ENCODE data around the gene CDON. TPM values are rescaled to one million over a fixed set of nuclear protein-coding genes. Genes with fewer than 3 reads are reported as not detected.

Gene CDON
- total RNA-seq, 1 experiment from 2014 or later: 0.91 TPM

GRCh38 chr11:125931668-125932067, 131.0 kb downstream of the CDON start:
- TF ChIP-seq CTCF (IDR thresholded peaks at IDR 0.05; ENCODE audit: unreplicated experiment): no peak
- intact Hi-C loops (cut with micrococcal nuclease): no loop called here
- H3K4me1 Mint-ChIP-seq (ENCODE audit: insufficient read depth, unreplicated experiment): no peaks in the 10 kb centered on the region
- no peak overlapping the region for H3K4me3 Mint-ChIP-seq (ENCODE audit: unreplicated experiment)
- H3K9me3 Mint-ChIP-seq (ENCODE audit: unreplicated experiment): no peaks in the 10 kb centered on the region
- H3K27ac Mint-ChIP-seq (ENCODE audit: low read depth, unreplicated experiment): no peak overlapping the region
- ChIA-PET CTCF (interaction anchor here (0.6 to 2.2 kb wide), 5 partner anchors 8 to 262 kb away, joined by 3 to 13 read pairs (median 9); no protein-coding TSS in a partner anchor), POLR2A (interaction anchor here (0.6 kb wide), 1 partner anchor 71 kb away, joined by 3 read pairs; no protein-coding TSS in a partner anchor)
- H3K27me3 Mint-ChIP-seq (ENCODE audit: insufficient read depth, unreplicated experiment): peaks cover 17% of the 10 kb centered on the region
- BruUV-seq (replicated peaks): no TSS peak
- H3K36me3 Mint-ChIP-seq (ENCODE audit: insufficient read depth, unreplicated experiment): no peaks in the 10 kb centered on the region
- DNase-seq (ENCODE audit: unreplicated experiment): no peak

- Mint-ChIP-seq H3K9me3 (ENCODE audit: unreplicated experiment) (no peaks in the 10 kb centered on the region), H3K27me3 (ENCODE audit: insufficient read depth, unreplicated experiment) (peaks cover 23% of the 10 kb centered on the region), H3K27ac (ENCODE audit: low read depth, unreplicated experiment) (no peak overlapping the region), H3K4me3 (ENCODE audit: unreplicated experiment) (no peak overlapping the region), H3K4me1 (ENCODE audit: insufficient read depth, unreplicated experiment) (no peaks in the 10 kb centered on the region), H3K36me3 (ENCODE audit: insufficient read depth, unreplicated experiment) (no peaks in the 10 kb centered on the region)
- ChIA-PET POLR2A (no interaction called here), CTCF (interaction anchor here (0.6 to 2.2 kb wide), 6 partner anchors 8 to 284 kb away, joined by 3 to 13 read pairs (median 8); no protein-coding TSS in a partner anchor)
- DNase-seq (ENCODE audit: unreplicated experiment): no peak
- no peak for TF ChIP-seq CTCF (IDR thresholded peaks at IDR 0.05; ENCODE audit: unreplicated experiment)
- intact Hi-C loops (cut with micrococcal nuclease): no loop called here
- no TSS peak for BruUV-seq (replicated peaks)
These were observed 131.6 kb downstream of the CDON start for GRCh38 chr11:125931116-125931515.

- intact Hi-C loops (cut with micrococcal nuclease): no loop called here
- CTCF ChIA-PET: interaction anchor here (0.8 to 4.0 kb wide), 4 partner anchors 11 to 264 kb away, joined by 3 to 30 read pairs (median 6); no protein-coding TSS in a partner anchor
- BruUV-seq (replicated peaks): no TSS peak
- no peak overlapping the region for H3K4me3 Mint-ChIP-seq (ENCODE audit: unreplicated experiment)
- H3K36me3 Mint-ChIP-seq (ENCODE audit: insufficient read depth, unreplicated experiment): no peaks in the 10 kb centered on the region
- POLR2A ChIA-PET: interaction anchor here (0.7 kb wide), 1 partner anchor 85 kb away, joined by 3 read pairs; no protein-coding TSS in a partner anchor
- H3K4me1 Mint-ChIP-seq (ENCODE audit: insufficient read depth, unreplicated experiment): peaks cover 5% of the 10 kb centered on the region
- H3K27me3 Mint-ChIP-seq (ENCODE audit: insufficient read depth, unreplicated experiment): peaks cover 34% of the 10 kb centered on the region
- no peak for TF ChIP-seq CTCF (IDR thresholded peaks at IDR 0.05; ENCODE audit: unreplicated experiment)
- no peaks in the 10 kb centered on the region for H3K9me3 Mint-ChIP-seq (ENCODE audit: unreplicated experiment)
- no peak for DNase-seq (ENCODE audit: unreplicated experiment)
- no peak overlapping the region for H3K27ac Mint-ChIP-seq (ENCODE audit: low read depth, unreplicated experiment)
These were observed 132.6 kb downstream of the CDON start for GRCh38 chr11:125930076-125930450.

- ChIA-PET POLR2A (no interaction called here), CTCF (interaction anchor here (0.8 to 4.0 kb wide), 4 partner anchors 12 to 264 kb away, joined by 3 to 30 read pairs (median 6); no protein-coding TSS in a partner anchor)
- H3K36me3 Mint-ChIP-seq (ENCODE audit: insufficient read depth, unreplicated experiment): no peaks in the 10 kb centered on the region
- no peaks in the 10 kb centered on the region for H3K9me3 Mint-ChIP-seq (ENCODE audit: unreplicated experiment)
- H3K4me3 Mint-ChIP-seq (ENCODE audit: unreplicated experiment): no peak overlapping the region
- H3K27me3 Mint-ChIP-seq (ENCODE audit: insufficient read depth, unreplicated experiment): peaks cover 35% of the 10 kb centered on the region
- BruUV-seq (replicated peaks): no TSS peak
- H3K27ac Mint-ChIP-seq (ENCODE audit: low read depth, unreplicated experiment): no peak overlapping the region
- no peak for DNase-seq (ENCODE audit: unreplicated experiment)
- intact Hi-C loops (cut with micrococcal nuclease): no loop called here
- H3K4me1 Mint-ChIP-seq (ENCODE audit: insufficient read depth, unreplicated experiment): peaks cover 8% of the 10 kb centered on the region
- no peak for TF ChIP-seq CTCF (IDR thresholded peaks at IDR 0.05; ENCODE audit: unreplicated experiment)
These were observed 133.1 kb downstream of the CDON start for GRCh38 chr11:125929445-125930075.

Measured in MCF 10A (cell line).